B cell (primary cell): Measurements from ENCODE around the gene SMPDL3B. TPM values are rescaled to one million over a fixed set of nuclear protein-coding genes. Genes with fewer than 3 reads are reported as not detected.

Experiments
- ATAC-seq: fragments of 200-7000 bp; cut with Tn5 transposase; one replicate; pipeline ENCODE4 v1.10.0; 2021; ENCODE audit warnings: low read depth, mild to moderate bottlenecking, moderate number of reproducible peaks, moderate library complexity
- CTCF ChIA-PET: fragments of 350-600 bp; sonication (Branson Sonifier 250); formaldehyde crosslinking; loops from one replicate; lab custom pipeline; 2021; ENCODE audit warnings: antibody characterized with exemption, inconsistent platforms; lab: Charles Lee
- POLR2A ChIA-PET: fragments of 350-600 bp; sonication (Branson Sonifier 250); formaldehyde crosslinking; loops from one replicate; lab custom pipeline; 2021; ENCODE audit warnings: antibody characterized with exemption; lab: Charles Lee
- DNase-seq: peaks from one replicate; pipeline ENCODE4 v3.0.0; 2013
- H2AFZ ChIP-seq: 2 replicates; pipeline ENCODE4 v1.6.1; 2012; ENCODE audit warnings: mild to moderate bottlenecking, low read depth, low read length; ENCODE audit not compliant: insufficient read depth, poor library complexity, severe bottlenecking
- H3K27ac ChIP-seq, 2 donors: 1 replicate in 1 of 2; 2 replicates in 1 of 2; pipeline ENCODE4 v1.5.1; 2012 to 2013; ENCODE audit warnings: low read length in 2 of 2, mild to moderate bottlenecking in 2 of 2, moderate library complexity in 1 of 2
- H3K27me3 ChIP-seq, 4 experiments: fragments of 200-600 bp in 1 of 4; sonication (generic) in 1 of 4; replicated peaks in 1 of 4; 1 replicate in 2 of 4; 2 replicates in 2 of 4; pipeline versions ENCODE4 v1.6.1 to v1.7.0; 2013 to 2016; ENCODE audit warnings: low read length in 3 of 4, mild to moderate bottlenecking in 2 of 4, mixed read lengths in 1 of 4, moderate library complexity in 1 of 4; ENCODE audit not compliant: insufficient read depth in 4 of 4, control insufficient read depth in 3 of 4; ENCODE audit errors: control extremely low read depth in 1 of 4
- H3K36me3 ChIP-seq, 2 experiments: replicated peaks in 1 of 2; 1 replicate in 1 of 2; 2 replicates in 1 of 2; pipeline versions ENCODE4 v1.6.1 to v1.7.1; 2013; ENCODE audit warnings: low read length in 1 of 2; ENCODE audit not compliant: insufficient read depth in 2 of 2, control insufficient read depth in 1 of 2; ENCODE audit errors: control extremely low read depth in 1 of 2, extremely low read depth in 1 of 2
- H3K4me1 ChIP-seq, 2 donors: fragments of 200-600 bp in 1 of 2; sonication (generic) in 1 of 2; 1 replicate in 1 of 2; 2 replicates in 1 of 2; pipeline versions ENCODE4 v1.5.1 to v1.6.1; 2013 to 2017; ENCODE audit warnings: low read length in 2 of 2; ENCODE audit not compliant: control insufficient read depth in 2 of 2, insufficient read depth in 2 of 2
- H3K4me2 ChIP-seq: replicated peaks from 2 replicates; pipeline ENCODE3; 2012; ENCODE audit warnings: mild to moderate bottlenecking, low read depth, low read length; ENCODE audit not compliant: poor library complexity, severe bottlenecking
- H3K4me3 ChIP-seq, 5 experiments: fragments of 200-600 bp in 1 of 5; sonication (generic) in 1 of 5; 1 replicate in 3 of 5; 2 replicates in 2 of 5; pipeline versions ENCODE4 v1.5.1 to v1.7.0; 2011 to 2016; ENCODE audit warnings: low read length in 4 of 5, mild to moderate bottlenecking in 4 of 5, low read depth in 2 of 5, control low read depth in 1 of 5, moderate library complexity in 1 of 5; ENCODE audit not compliant: insufficient read depth in 1 of 5; ENCODE audit errors: control extremely low read depth in 1 of 5, extremely low read depth in 1 of 5
- H3K79me2 ChIP-seq: fragments of 200-600 bp; sonication (generic); one replicate; pipeline ENCODE4 v1.6.0; 2016; ENCODE audit warnings: low read length; ENCODE audit not compliant: control insufficient read depth, insufficient read depth
- H3K9ac ChIP-seq: fragments of 200-600 bp; sonication (generic); 2 replicates; pipeline ENCODE4 v1.6.1; 2017; ENCODE audit warnings: mild to moderate bottlenecking, low read length, moderate library complexity
- H3K9me3 ChIP-seq, 3 donors: one replicate each; pipeline versions ENCODE4 v1.6.1 to v1.7.1; 2013; ENCODE audit warnings: low read length in 2 of 3; ENCODE audit not compliant: control insufficient read depth in 2 of 3, insufficient read depth in 1 of 3; ENCODE audit errors: control extremely low read depth in 1 of 3
- H4K20me1 ChIP-seq: 2 replicates; pipeline ENCODE4 v1.6.0; 2012; ENCODE audit warnings: mild to moderate bottlenecking, low read length; ENCODE audit not compliant: insufficient read depth, control insufficient read depth, poor library complexity, severe bottlenecking
- H3K27ac Mint-ChIP-seq: one replicate; pipeline ENCODE4 v1.8.0; 2021; ENCODE audit warnings: mixed read lengths
- H3K27me3 Mint-ChIP-seq: one replicate; pipeline ENCODE4 v1.8.0; 2021; ENCODE audit warnings: mixed read lengths
- H3K4me1 Mint-ChIP-seq: one replicate; pipeline ENCODE4 v1.8.0; 2021; ENCODE audit warnings: mixed read lengths
- H3K4me3 Mint-ChIP-seq: one replicate; pipeline ENCODE4 v1.8.0; 2021; ENCODE audit warnings: mixed read lengths
- H3K9me3 Mint-ChIP-seq: one replicate; pipeline ENCODE4 v1.8.0; 2022; ENCODE audit warnings: mixed read lengths; ENCODE audit not compliant: insufficient read depth
- EZH2 ChIP-seq: IDR thresholded peaks from 2 replicates; pipeline ENCODE4 v1.6.1; 2012; ENCODE audit warnings: borderline replicate concordance, low read depth, mild to moderate bottlenecking, moderate library complexity, low read length; ENCODE audit not compliant: insufficient read depth, poor library complexity, severe bottlenecking
- WGBS: methylation state at CpG from one replicate; pipeline ENCODE4 v1.1.5; 2013; ENCODE audit warnings: missing lambda C conversion rate; ENCODE audit not compliant: insufficient coverage; 5-methylcytosine and 5-hydroxymethylcytosine counted together
- intact Hi-C: fragments of 100-400 bp; cut with micrococcal nuclease; formaldehyde crosslinking; loops from one replicate; pipeline ENCODE4 v1.10.0; 2022
- polyA plus RNA-seq: library from polyadenylated mRNA; depleted of rRNA; stranded (reverse); fragments of >200 nt; gene quantifications from 2 replicates; pipeline ENCODE4 v1.2.3, GENCODE V29; 2012
- total RNA-seq, 2 donors: library from RNA; stranded (reverse); fragments of 120-200 nt in 1 of 2; gene quantifications; 1 replicate in 1 of 2; 2 replicates in 1 of 2; pipeline versions ENCODE4 v1.2.3 to v1.2.4, GENCODE V29; 2013 to 2022
- TF ChIP-seq, protein P1 (sequence below): fragments of 200-600 bp; IDR thresholded peaks from one replicate; pipeline ENCODE4 v1.8.0; 2022; ENCODE audit warnings: antibody characterized with exemption, mild to moderate bottlenecking

The SMPDL3B gene
- total and polyA plus RNA-seq, 2 donors (not counting 1 experiment from before 2014, with no cell fraction given) = 0.22 TPM; not detected in 1

DNA sequence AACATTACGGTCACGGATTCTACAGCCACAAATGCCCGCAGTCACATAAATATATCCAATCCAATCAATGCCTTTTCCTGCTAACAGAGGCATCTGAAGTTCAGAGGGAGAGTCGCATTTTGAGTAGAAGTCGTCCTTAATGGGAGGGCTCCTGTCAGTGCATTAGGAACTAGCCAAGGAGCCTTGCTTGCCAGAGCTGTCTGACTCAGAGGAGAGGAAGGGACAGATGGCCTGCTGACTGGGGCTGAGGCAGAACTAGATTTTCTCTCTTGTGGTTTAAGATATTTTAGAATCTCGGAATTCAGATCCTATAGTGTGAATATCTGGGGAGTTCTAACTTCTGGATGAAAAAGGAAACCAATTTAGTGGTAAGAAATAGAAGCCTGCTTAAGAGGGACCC is 35.6 kb downstream of the SMPDL3B start:
- ChIA-PET CTCF (interaction anchor here (2.7 kb wide), 1 partner anchor 10 kb away, joined by 15 read pairs; no protein-coding TSS in a partner anchor), POLR2A (no interaction called here)
- intact Hi-C loops = no loop called here
- Histone ChIP-seq H3K36me3 (peaks cover 1 to 64% of the 10 kb centered on the region in 2 experiments), H3K79me2 (no peaks in the 10 kb centered on the region), H2AFZ (no peak overlapping the region), H3K4me1 (no peaks in the 10 kb centered on the region), H3K27ac (no peak overlapping the region), H3K9me3 (no peaks in the 10 kb centered on the region), H3K9ac (no peak overlapping the region), H4K20me1 (no peaks in the 10 kb centered on the region), H3K27me3 (no peaks in the 10 kb centered on the region), H3K4me3 (no peak overlapping the region), H3K4me2 (no peak overlapping the region)
- ATAC-seq (no peak), DNase-seq (no peak)
- 100% methylated on average over 1 of the region's 6 CpGs for WGBS
- H3K27me3 Mint-ChIP-seq = no peaks in the 10 kb centered on the region
- H3K4me3 Mint-ChIP-seq = no peak overlapping the region
- TF ChIP-seq, protein P1, sequence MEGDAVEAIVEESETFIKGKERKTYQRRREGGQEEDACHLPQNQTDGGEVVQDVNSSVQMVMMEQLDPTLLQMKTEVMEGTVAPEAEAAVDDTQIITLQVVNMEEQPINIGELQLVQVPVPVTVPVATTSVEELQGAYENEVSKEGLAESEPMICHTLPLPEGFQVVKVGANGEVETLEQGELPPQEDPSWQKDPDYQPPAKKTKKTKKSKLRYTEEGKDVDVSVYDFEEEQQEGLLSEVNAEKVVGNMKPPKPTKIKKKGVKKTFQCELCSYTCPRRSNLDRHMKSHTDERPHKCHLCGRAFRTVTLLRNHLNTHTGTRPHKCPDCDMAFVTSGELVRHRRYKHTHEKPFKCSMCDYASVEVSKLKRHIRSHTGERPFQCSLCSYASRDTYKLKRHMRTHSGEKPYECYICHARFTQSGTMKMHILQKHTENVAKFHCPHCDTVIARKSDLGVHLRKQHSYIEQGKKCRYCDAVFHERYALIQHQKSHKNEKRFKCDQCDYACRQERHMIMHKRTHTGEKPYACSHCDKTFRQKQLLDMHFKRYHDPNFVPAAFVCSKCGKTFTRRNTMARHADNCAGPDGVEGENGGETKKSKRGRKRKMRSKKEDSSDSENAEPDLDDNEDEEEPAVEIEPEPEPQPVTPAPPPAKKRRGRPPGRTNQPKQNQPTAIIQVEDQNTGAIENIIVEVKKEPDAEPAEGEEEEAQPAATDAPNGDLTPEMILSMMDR = no peak
- TF ChIP-seq EZH2 = no peak
- H3K27ac Mint-ChIP-seq = peak overlapping the region; percentile 37
- H3K9me3 Mint-ChIP-seq = no peaks in the 10 kb centered on the region
- H3K4me1 Mint-ChIP-seq = peaks cover 9% of the 10 kb centered on the region

DNA sequence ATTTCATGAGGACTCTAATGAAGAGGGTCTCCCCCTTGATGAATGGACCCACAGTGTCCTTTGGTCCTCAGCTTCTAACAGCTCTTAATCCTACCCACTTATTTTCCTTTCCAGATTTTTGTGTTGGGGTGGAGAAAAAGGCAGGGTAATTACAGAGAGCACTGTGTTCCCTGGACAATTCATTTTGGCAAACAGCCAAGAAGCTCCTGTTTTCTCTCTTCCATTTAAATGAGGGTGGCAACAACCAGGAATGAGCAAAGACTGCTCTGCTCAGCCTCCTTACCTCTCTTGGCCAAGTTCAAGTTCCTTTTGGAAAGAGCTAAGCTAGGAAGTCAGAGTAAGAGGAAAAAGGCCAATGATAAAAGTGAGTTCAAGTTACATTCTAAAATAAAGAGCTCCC is 36.9 kb downstream of the SMPDL3B start:
- Mint-ChIP-seq H3K9me3 (no peaks in the 10 kb centered on the region), H3K4me3 (no peak overlapping the region), H3K4me1 (peaks cover 9% of the 10 kb centered on the region), H3K27ac (no peak overlapping the region), H3K27me3 (no peaks in the 10 kb centered on the region)
- ATAC-seq = no peak
- TF ChIP-seq EZH2 = no peak
- ChIA-PET POLR2A (interaction anchor here (0.6 kb wide), 1 partner anchor 309 kb away, joined by 6 read pairs; no protein-coding TSS in a partner anchor), CTCF (interaction anchor here (1.0 to 2.7 kb wide), 3 partner anchors 8 to 115 kb away, joined by 4 to 15 read pairs (median 5); no protein-coding TSS in a partner anchor)
- H3K4me3 ChIP-seq = no peak overlapping the region
- no peak overlapping the region for H2AFZ ChIP-seq
- no peaks in the 10 kb centered on the region for H3K4me1 ChIP-seq
- H3K27me3 ChIP-seq = no peaks in the 10 kb centered on the region
- intact Hi-C loops = no loop called here
- H3K36me3 ChIP-seq = peaks cover 0 to 59% of the 10 kb centered on the region in 2 experiments
- H3K4me2 ChIP-seq = no peak overlapping the region
- H3K79me2 ChIP-seq = no peaks in the 10 kb centered on the region
- no peaks in the 10 kb centered on the region for H3K9me3 ChIP-seq
- H3K27ac ChIP-seq = no peak overlapping the region
- no peaks in the 10 kb centered on the region for H4K20me1 ChIP-seq
- H3K9ac ChIP-seq = no peak overlapping the region
- DNase-seq = no peak
